GM23248 (cell line): Measurements from ENCODE around the gene RELB. TPM values are rescaled to one million over a fixed set of nuclear protein-coding genes. Genes with fewer than 3 reads are reported as not detected.
A peak's percentile ranks its signal among the peaks of the same experiment; 100 is the strongest.

Experiments
- DNase-seq: peaks from one replicate; pipeline ENCODE4 v3.0.0-alpha.2; 2015
- H2AFZ ChIP-seq: fragments of 200-600 bp; sonication (generic); 2 replicates; pipeline ENCODE4 v1.6.1; 2016; ENCODE audit warnings: antibody characterized with exemption
- H3F3A ChIP-seq: fragments of 200-600 bp; sonication (generic); 2 replicates; pipeline ENCODE4 v1.6.1; 2016; ENCODE audit warnings: mild to moderate bottlenecking, antibody characterized with exemption, mixed run types; ENCODE audit not compliant: insufficient read depth
- H3K27ac ChIP-seq: fragments of 200-600 bp; sonication (generic); 2 replicates; pipeline ENCODE4 v1.5.1; 2016; ENCODE audit warnings: mild to moderate bottlenecking
- H3K27me3 ChIP-seq: fragments of 200-600 bp; sonication (generic); replicated peaks from 2 replicates; pipeline ENCODE4 v1.6.1; 2016; ENCODE audit warnings: mild to moderate bottlenecking; ENCODE audit not compliant: insufficient read depth
- H3K36me3 ChIP-seq: fragments of 200-600 bp; sonication (generic); 2 replicates; pipeline ENCODE4 v1.6.1; 2016; ENCODE audit warnings: low read depth, mild to moderate bottlenecking
- H3K4me1 ChIP-seq: fragments of 200-600 bp; sonication (generic); 2 replicates; pipeline ENCODE4 v1.6.1; 2016; ENCODE audit warnings: mild to moderate bottlenecking; ENCODE audit not compliant: insufficient read depth
- H3K4me2 ChIP-seq: fragments of 200-600 bp; sonication (generic); one replicate; pipeline ENCODE4 v1.6.1; 2016; ENCODE audit warnings: mild to moderate bottlenecking; ENCODE audit not compliant: unreplicated experiment
- H3K4me3 ChIP-seq: fragments of 200-600 bp; sonication (generic); 2 replicates; pipeline ENCODE4 v1.5.1; 2016; ENCODE audit warnings: mild to moderate bottlenecking
- H3K79me2 ChIP-seq: fragments of 200-600 bp; sonication (generic); 2 replicates; pipeline ENCODE4 v1.6.1; 2016; ENCODE audit warnings: mild to moderate bottlenecking; ENCODE audit not compliant: insufficient read depth
- H3K9ac ChIP-seq: fragments of 200-600 bp; sonication (generic); 2 replicates; pipeline ENCODE4 v1.6.1; 2016; ENCODE audit warnings: mild to moderate bottlenecking
- H3K9me2 ChIP-seq: fragments of 200-600 bp; sonication (generic); 2 replicates; pipeline ENCODE4 v1.6.1; 2016; ENCODE audit warnings: mixed run types, mild to moderate bottlenecking, moderate library complexity; ENCODE audit not compliant: insufficient read depth
- H3K9me3 ChIP-seq: fragments of 200-600 bp; sonication (generic); one replicate; pipeline ENCODE4 v1.6.1; 2017; ENCODE audit warnings: low read depth
- H4K20me1 ChIP-seq: fragments of 200-600 bp; sonication (generic); 2 replicates; pipeline ENCODE4 v1.6.0; 2016; ENCODE audit not compliant: insufficient read depth
- EZH2 ChIP-seq: fragments of 200-600 bp; sonication (generic); IDR thresholded peaks from 2 replicates; pipeline ENCODE4 v1.6.1; 2018; ENCODE audit warnings: antibody characterized with exemption, mild to moderate bottlenecking; ENCODE audit not compliant: insufficient read depth, poor library complexity, severe bottlenecking
- EZH2phosphoT487 ChIP-seq: fragments of 200-600 bp; sonication (generic); IDR thresholded peaks from 2 replicates; pipeline ENCODE4 v1.6.1; 2018; ENCODE audit warnings: antibody characterized with exemption, moderate library complexity, mild to moderate bottlenecking, low read depth; ENCODE audit not compliant: insufficient read depth
- WGBS, 2 experiments: methylation state at CpG; one replicate each; pipeline ENCODE4 v1.1.6; 2015 to 2017; ENCODE audit warnings: low lambda C conversion rate in 2 of 2, low coverage in 1 of 2; ENCODE audit errors: missing lambda C conversion rate in 2 of 2; 5-methylcytosine and 5-hydroxymethylcytosine counted together
- in situ Hi-C: fragments of 300-500 bp; cut with MboI; formaldehyde crosslinking; loops from 2 replicates; pipeline ENCODE4 v1.15.0; 2020
- polyA plus RNA-seq: library from polyadenylated mRNA; unstranded; fragments of >200 nt; fragmentation: Nextera tagmentation; extraction: Ambion mirVana; gene quantifications from 2 replicates; pipeline ENCODE4 v1.2.1, GENCODE V29; 2016
- total RNA-seq: library from RNA; depleted of rRNA; stranded (reverse); fragments of >200 nt; shearing (Covaris generic); gene quantifications from 2 replicates; pipeline ENCODE4 v1.2.3, GENCODE V29; 2014

The RELB gene
- total and polyA plus RNA-seq, 2 experiments from 2014 or later = 10.0 to 12.5 TPM

DNA sequence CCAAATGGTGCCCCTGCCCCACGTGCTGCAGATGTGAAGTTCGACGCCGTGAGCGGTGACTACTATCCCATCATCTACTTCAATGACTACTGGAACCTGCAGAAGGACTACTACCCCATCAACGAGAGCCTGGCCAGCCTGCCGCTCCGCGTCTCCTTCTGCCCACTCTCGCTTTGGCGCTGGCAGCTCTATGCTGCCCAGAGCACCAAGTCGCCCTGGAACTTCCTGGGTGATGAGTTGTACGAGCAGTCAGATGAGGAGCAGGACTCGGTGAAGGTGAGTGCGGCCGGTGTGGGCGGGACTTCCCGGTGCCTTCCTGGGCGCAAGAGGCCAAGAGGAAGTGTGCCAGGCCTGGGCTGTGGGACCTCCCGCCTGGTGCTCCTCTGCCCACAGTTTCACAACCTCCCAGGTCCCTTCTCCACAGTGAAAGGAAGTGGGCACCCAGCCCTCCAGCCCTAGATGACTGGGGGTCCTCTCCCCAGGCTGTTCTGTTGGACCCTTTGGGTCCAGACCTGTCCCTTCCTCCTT, 14.1 kb upstream of the RELB start:
- H3K79me2 ChIP-seq = no peaks in the 10 kb centered on the region
- TF ChIP-seq EZH2phosphoT487 (no peak), EZH2 (no peak)
- no peak overlapping the region for H3K9ac ChIP-seq
- H3K36me3 ChIP-seq = no peaks in the 10 kb centered on the region; the same call in 1 of the 2 replicates
- no peaks in the 10 kb centered on the region for H3K9me2 ChIP-seq
- H2AFZ ChIP-seq = no peak overlapping the region
- DNase-seq = no peak
- H3K4me1 ChIP-seq = no peaks in the 10 kb centered on the region
- H3K9me3 ChIP-seq = no peaks in the 10 kb centered on the region
- H3K27me3 ChIP-seq = no peaks in the 10 kb centered on the region
- H3K4me2 ChIP-seq = no peak overlapping the region
- WGBS, 2 experiments = 88 to 91% methylated on average over 16 to 20 of the region's 20 CpGs
- no peaks in the 10 kb centered on the region for H4K20me1 ChIP-seq
- H3F3A ChIP-seq = no peaks in the 10 kb centered on the region
- in situ Hi-C loops = no loop called here
- no peak overlapping the region for H3K4me3 ChIP-seq
- H3K27ac ChIP-seq = no peak overlapping the region

DNA sequence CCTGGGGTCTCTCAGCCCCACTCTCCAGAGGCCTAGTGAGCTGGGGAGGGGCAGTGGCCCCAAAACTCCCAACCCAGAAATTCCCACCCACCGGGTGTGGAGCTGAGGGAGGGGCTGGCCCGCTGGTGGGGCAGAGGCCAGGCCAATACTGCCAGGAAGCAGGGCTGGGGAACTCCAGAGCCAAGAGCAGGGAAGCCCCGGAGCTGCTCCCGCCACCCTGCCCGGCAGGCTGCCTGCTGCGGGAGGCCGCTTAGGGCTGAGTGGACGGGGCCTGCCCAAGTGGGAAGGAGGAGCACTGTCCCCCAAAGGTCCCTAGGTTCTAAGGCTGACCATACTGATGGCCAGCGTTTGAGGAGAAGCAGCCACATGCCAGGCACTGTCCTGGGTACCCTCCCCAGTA, 13.0 kb upstream of the RELB start:
- Histone ChIP-seq H3F3A (no peaks in the 10 kb centered on the region), H4K20me1 (no peaks in the 10 kb centered on the region), H3K4me3 (no peak overlapping the region), H3K9ac (no peak overlapping the region), H3K9me2 (no peaks in the 10 kb centered on the region), H2AFZ (no peak overlapping the region), H3K4me2 (no peak overlapping the region), H3K27ac (no peak overlapping the region), H3K79me2 (no peaks in the 10 kb centered on the region), H3K36me3 (no peaks in the 10 kb centered on the region; the same call in 1 of the 2 replicates), H3K27me3 (no peaks in the 10 kb centered on the region), H3K9me3 (no peaks in the 10 kb centered on the region), H3K4me1 (no peaks in the 10 kb centered on the region)
- in situ Hi-C loops = no loop called here
- TF ChIP-seq EZH2 = no peak
- TF ChIP-seq EZH2phosphoT487 = no peak
- no peak for DNase-seq
- 64 to 72% methylated on average over 9 of the region's 9 CpGs for WGBS, 2 experiments

DNA sequence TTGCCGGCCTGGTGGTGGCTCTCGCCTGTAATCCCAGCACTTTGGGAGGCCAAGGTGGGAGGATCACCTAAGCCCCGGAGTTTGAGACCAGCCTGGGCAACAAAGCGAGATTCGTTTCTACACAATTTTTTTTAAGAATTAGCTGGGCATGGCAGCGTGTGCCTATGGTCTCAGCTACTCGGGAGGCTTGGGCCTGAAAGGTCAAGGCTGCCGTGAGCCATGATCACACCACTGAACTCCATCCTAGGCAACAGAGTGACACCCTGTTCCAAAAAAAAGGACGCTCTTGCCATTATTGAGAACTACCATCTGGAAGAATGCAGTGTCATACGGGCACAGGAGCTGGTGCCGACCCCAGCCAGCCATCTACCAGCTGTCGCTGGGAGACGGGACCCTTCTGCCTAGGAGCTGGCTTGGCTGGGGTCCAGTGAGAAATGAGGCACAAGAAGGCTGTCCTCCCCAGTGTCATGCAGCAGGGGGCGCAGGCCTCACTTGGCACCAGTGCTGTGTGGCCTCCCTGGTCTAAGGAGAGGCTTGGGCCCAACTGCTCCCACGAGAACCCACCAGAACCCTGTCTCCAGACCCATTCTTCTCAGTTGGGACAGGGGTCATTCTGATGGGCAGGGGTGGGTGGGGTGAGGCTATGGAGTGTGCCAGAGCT, 12.2 kb upstream of the RELB start:
- H3K4me3 ChIP-seq = no peak overlapping the region
- no peaks in the 10 kb centered on the region for H3K27me3 ChIP-seq
- H3K79me2 ChIP-seq = no peaks in the 10 kb centered on the region
- peak; percentile 87 for DNase-seq
- H3K27ac ChIP-seq = no peak overlapping the region
- H3K9ac ChIP-seq = no peak overlapping the region
- H2AFZ ChIP-seq = no peak overlapping the region
- H3F3A ChIP-seq = no peaks in the 10 kb centered on the region
- in situ Hi-C loops = no loop called here
- no peaks in the 10 kb centered on the region; the same call in 1 of the 2 replicates for H3K36me3 ChIP-seq
- no peak overlapping the region for H3K4me2 ChIP-seq
- H3K9me2 ChIP-seq = no peaks in the 10 kb centered on the region
- H3K4me1 ChIP-seq = no peaks in the 10 kb centered on the region
- no peaks in the 10 kb centered on the region for H4K20me1 ChIP-seq
- WGBS, 2 experiments = 60 to 62% methylated on average over 15 of the region's 15 CpGs
- H3K9me3 ChIP-seq = no peaks in the 10 kb centered on the region
- TF ChIP-seq EZH2phosphoT487 (no peak), EZH2 (no peak)

DNA sequence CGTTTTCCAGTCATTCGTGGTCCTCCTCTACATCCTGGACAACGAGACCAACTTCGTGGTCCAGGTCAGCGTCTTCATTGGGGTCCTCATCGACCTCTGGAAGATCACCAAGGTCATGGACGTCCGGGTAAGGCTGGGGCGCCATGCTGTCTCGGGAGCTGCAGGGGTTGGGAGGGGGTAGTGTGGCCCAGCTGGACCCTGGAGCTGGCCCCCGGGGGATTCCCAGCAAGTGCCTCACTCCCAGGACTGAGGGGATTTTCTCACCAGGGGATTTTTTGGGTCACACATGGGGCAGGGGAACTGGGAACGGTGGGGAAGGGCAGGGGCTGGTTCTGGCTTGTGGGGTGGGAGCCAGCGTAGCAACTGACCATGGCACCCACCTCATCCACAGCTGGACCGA, 10.8 kb upstream of the RELB start:
- Histone ChIP-seq H2AFZ (no peak overlapping the region), H3K4me3 (no peak overlapping the region), H3F3A (no peaks in the 10 kb centered on the region), H3K9me2 (no peaks in the 10 kb centered on the region), H3K79me2 (no peaks in the 10 kb centered on the region), H3K4me1 (no peaks in the 10 kb centered on the region), H3K4me2 (no peak overlapping the region), H3K9me3 (no peaks in the 10 kb centered on the region), H4K20me1 (no peaks in the 10 kb centered on the region), H3K9ac (no peak overlapping the region), H3K27ac (no peak overlapping the region), H3K36me3 (no peaks in the 10 kb centered on the region; the same call in 1 of the 2 replicates), H3K27me3 (no peaks in the 10 kb centered on the region)
- in situ Hi-C loops = no loop called here
- TF ChIP-seq EZH2phosphoT487 = no peak
- no peak for TF ChIP-seq EZH2
- 86 to 89% methylated on average over 11 to 14 of the region's 14 CpGs for WGBS, 2 experiments
- no peak for DNase-seq
